HG03460 (cell line): Measurements from ENCODE around the gene TNIP1.

Experiments used
- ATAC-seq: cut with Tn5 transposase; IDR thresholded peaks from one replicate; pipeline ENCODE4 v1.9.1; 2021; ENCODE audit not compliant: unreplicated experiment

The TNIP1 gene

DNA sequence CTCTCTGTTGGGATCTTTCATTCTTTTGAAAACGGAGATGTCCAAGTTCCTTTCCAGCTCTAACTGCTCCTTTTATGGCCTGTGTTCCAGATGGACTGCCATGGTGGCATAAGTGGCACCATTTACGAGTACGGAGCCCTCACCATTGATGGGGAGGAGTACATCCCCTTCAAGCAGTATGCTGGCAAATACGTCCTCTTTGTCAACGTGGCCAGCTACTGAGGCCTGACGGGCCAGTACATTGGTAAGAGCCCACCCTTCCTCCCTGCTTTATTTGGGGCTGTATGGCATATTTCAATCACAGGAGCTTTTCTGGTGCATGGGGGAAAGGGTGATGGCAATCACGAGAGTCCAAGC lies 55.6 kb downstream of the TNIP1 start:
- no peak for ATAC-seq

DNA sequence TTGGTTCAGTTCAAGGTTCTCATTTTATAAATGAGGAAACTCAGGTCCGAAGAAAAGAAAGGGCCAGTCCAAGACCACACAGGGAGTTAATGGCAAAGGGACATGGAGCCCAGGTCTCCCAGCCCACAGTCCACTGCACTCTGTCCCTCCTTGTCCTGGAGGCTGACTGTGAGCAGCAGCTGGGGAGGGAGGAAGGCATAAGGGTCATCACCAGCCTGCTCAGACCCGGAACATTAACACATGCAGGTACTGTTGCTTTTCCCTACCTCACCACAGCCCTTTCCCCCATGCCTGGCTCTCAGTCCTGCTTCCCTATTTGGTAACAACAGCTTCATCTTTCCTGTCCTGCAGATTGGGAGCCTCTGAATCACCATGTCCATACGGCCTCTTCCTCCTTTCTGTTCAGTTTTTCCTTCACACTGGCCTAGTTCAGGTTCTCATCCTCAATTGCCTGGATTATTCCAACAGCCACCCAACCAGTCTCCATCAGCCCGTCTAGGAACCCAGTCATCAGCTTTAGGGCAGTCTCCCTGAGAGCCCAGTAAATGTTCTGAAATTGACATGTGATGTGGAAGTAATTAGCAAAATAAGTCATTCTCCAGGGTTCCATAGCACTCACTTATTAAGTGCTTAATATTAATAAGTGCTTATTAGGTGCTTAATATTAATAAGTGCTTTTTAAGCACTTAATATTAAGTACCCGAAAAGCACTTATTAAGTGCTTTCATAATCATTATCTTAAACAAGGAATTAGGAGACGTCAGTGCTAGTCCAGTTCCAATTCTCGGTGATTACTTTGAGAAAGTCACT lies 56.2 kb downstream of the TNIP1 start:
- ATAC-seq = no peak

GRCh38 chr5:151023651-151024050 lies 57.2 kb downstream of the TNIP1 start:
- ATAC-seq = no peak

DNA sequence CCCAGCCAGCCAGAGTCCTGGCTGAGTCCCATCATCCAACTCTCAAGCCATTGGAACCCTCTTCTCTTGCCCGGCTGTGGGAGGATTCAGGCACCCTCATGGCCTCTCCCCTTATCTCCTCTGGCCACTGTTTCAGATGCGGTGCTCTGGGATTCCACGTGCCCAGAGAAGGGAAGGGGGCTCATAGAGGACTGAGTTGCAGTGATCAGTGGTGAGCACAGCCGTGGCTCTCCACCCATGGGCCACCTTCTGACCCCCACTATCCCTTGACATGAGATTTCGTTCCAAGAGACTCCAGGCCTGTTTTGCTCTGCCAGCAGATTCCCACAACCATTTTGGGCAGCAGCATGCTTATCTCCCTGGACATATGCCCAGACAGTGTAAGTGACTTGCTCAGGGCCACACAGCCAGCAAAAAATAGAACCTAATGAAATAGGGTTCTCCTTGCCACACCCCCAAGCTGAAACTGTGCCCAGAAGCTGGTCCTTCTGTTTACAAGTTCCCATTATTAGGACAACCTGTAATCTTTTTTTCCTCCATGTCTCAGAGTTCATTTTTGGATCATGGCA lies 57.7 kb downstream of the TNIP1 start:
- ATAC-seq = no peak

- no peak for ATAC-seq
Observed at GRCh38 chr5:151022511-151023018, 58.3 kb downstream of the TNIP1 start.

- no peak for ATAC-seq
Observed at GRCh38 chr5:151021746-151022145, 59.1 kb downstream of the TNIP1 start.

- no peak for ATAC-seq
Observed at GRCh38 chr5:151020304-151021110, 60.3 kb downstream of the TNIP1 start, which contains the start of gene GPX3. Gene GPX3, plus strand, starts transcription at chr5:151020591. Its CDS starts 64 bp downstream, at chr5:151020655.

DNA sequence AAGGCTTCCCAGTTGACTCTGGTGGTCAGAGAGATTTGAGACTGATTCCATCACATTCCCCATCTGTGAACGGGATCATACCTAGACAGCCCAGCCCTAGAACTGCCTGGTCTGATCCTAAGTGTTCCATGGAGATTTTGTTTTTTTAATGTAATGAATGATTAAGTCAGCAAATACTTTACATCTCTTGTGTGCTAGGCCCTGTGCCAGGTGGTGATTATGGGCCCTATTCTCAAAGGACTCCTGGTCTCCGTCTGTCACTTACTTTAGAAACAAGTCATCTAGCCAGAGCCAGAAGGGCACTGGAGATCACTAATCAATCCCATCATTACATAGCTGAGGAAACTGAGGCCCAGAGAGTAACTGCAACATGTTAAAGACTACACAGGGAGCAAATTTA lies 61.5 kb downstream of the TNIP1 start:
- ATAC-seq = no peak

DNA sequence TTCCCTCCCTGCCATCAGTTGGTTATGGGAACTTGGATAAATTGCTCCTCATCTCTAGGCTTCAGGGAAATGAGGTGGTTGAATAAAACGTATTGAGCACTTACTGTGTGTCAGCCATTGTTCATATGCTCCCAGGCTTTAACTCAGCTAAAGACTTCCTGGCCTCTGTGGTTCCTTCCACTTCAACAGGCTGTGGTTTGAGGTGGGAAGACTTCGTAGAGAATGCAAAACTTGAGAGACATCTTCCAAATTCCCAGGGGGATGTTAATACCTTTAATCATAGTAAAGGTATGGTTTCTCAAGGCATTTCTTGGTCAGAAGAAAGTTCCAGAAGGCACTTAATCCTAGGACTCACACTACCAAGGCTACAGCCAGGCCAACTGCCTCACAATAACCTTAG lies 62.0 kb downstream of the TNIP1 start:
- no peak for ATAC-seq

GRCh38 chr5:151017897-151018296 lies 62.9 kb downstream of the TNIP1 start:
- ATAC-seq = no peak

GRCh38 chr5:151016700-151017099 lies 64.1 kb downstream of the TNIP1 start:
- no peak for ATAC-seq

DNA sequence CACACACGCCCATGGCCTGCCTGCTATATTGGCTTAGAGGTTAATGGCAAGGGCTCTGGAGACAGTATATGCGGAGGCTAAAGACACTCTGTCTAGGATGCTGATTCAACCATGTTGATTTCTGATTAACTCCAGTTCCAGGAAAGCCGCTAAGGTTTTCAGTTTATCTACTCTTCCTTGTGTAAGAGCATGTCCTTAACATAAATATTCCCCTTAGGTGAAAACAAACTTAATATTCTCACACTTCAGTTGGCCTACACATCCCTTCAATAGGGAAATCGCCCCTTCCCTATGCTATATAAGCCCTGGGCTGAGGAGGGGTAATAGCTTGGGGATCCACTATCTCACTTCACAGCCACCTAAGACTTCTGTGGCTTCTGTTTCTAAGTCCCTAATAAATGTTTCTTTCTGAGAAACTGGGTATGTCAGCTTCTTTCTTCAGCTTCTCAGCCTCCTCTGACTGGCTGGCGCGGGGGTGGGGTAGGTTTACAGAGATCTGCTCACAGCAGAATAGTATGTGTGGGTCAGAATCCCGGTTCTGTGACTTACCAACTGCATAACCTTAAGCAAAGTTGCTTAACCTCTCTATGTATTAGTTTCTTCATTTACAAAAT lies 64.8 kb downstream of the TNIP1 start:
- no peak for ATAC-seq

DNA sequence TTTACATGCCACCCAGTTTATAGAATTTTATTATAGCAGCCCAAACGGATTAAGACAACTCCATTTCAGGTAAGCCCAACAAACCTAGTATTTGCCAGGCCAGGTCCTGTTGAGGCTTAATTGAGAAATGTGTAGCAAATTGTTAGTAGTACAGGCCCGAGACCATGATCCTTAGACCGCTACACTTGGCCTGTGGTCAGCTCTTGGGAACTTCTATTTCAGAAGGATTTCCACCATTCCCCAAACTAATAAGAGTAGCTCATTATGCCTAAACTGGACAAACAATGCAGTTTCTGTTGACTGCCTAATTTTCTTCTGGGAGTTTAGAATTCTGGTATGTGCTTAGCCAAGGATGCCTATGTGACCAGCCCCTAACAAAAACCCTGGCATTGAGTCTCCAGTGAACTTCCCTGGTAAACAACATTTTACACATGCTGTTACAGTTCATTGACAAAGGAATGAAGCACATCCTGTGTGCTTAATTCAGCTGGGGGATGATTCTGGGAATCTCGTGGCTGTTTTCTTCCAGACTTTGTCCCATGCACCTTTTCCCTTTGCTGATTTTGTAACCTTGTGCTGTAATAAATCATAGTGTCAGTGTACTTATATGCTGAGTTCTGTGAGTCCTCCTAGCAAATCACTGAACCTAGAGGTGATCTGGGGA lies 66.0 kb downstream of the TNIP1 start:
- no peak for ATAC-seq

DNA sequence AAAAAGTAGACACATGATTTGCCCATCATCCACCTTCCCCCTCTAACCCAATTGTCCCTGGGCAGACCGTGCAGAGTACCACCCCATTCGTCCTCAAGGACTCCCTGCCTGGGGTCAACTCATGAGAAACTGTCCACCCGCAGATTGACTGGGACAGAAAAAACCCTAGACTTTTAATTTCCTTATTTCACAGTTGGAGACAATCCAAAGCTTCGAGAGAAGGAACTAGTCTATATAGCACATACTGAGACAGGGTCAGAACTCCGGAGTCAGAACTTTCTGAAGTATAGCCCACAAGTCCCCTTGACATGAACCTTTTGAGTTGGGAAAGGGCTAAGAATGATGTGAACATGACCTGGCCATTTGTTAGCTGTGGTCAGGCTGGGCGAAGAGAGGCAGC lies 68.0 kb downstream of the TNIP1 start:
- ATAC-seq = no peak

DNA sequence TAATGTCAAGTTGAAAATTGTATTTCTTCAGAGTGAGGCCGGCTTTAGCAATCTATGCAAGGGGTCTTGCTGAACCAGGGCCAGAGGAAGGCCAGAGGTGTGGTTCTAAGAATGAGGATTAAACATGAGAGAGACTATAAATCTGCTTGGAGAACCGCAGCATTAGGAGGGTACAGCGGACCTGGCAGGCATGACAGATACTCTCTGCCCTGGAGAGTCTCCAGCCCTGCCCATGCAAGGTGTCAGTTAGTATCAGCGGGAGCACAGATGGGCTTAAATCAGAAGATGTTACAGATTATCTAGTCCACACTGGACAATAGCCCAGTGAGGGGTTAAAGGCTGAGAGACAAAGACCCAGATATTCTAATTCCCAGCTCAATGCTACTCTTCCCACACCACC lies 71.9 kb downstream of the TNIP1 start:
- no peak for ATAC-seq

GRCh38 chr5:151008210-151008491 lies 72.7 kb downstream of the TNIP1 start:
- no peak for ATAC-seq

DNA sequence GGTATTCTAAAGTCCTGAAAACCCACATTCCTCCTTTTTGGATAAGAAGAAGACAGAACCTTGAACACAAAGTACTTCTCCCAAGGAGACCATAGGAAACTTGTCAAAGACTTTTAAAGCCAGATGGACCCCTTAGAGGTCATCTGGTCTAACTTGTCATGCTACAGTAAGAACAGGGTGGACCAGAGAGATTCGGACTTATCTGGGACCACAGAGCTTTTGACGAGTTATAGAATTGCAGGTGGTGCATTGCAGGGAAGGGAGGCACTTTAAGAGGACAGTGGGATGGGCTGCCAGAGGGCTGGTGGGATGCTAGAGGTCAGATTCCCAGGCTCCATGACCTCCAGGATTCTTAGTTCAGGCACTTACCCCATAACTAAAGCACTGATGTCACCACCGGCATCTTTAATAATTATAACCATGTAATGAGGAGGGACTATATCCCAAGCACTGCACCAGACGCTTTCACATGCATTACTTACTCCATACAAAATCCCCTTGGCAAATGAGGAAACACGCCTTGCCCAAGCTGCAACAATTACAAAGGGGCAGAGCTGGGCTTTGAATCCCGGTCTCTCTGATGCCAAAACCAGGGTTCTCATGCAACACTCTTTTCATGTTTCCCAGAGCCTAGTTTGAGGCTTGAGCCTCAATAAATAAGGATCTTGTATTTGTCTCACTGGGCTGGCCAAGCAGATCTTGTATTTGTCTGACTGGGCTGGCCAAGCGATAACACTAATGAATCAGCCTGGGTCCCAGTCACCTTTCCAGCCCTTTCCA lies 73.2 kb downstream of the TNIP1 start:
- no peak for ATAC-seq

DNA sequence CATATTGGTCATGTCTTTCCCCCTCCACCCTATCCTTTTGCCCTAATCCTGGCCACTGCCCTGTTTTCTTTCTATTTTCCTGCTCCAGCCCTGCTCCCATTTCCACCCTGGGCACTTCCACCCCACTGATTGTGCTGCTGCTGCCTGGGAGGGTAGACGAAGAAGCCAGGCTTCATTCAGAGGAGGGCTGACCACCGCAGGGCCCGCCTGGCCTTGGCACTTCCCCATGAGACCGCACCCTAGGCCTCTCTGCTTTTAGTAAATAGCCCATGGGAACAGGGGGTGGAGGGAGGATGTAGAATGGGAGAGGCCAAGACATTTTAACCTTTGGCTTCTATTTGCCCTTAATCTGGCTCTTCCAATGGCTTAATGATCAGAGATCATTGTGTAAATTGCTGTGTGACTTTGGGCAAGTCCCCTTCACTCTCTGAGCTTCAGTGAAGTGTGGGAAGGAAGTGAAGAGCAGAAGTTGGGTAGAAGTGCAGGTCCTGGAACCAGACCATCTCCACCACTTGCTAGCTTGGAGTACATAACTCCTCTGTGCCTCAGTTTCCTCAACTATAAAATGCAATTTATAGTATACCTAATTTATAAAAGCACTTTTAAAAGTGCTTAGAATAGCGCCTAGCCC lies 74.0 kb downstream of the TNIP1 start:
- ATAC-seq = no peak

GRCh38 chr5:151005950-151006576 lies 74.8 kb downstream of the TNIP1 start:
- ATAC-seq = no peak
